SIG-M5 treated with dmso at 0.1 percent for 504 hours (cell line): ENCODE data around the gene DOK1.

Experiments
- DNase-seq: peaks from one replicate; lab custom pipeline; 2025; ENCODE audit not compliant: unreplicated experiment; lab: John Stamatoyannopoulos, UW

The DOK1 gene

DNA sequence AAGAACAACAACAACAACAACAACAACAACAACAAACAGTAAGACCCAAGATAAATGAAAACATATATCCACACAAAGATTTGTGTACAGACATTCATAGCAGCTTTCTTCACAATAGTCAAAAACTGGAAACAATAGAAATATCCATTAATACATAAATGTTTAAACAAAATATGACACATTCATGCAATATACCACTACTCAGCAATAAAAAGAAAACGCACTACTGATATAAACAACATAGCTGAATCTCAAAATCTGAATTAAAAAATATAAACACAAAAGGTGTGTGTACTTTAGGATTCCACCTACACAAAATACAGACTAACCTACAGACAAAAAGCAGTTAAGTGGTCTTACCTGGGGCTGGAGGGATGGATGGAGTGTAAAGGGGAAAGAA, 42.1 kb downstream of the DOK1 start:
- no peak for DNase-seq

- no peak for DNase-seq
These were observed 42.9 kb downstream of the DOK1 start for GRCh38 chr2:74597410-74597809.

- no peak for DNase-seq
These were observed 45.2 kb downstream of the DOK1 start for GRCh38 chr2:74599676-74600075.

DNA sequence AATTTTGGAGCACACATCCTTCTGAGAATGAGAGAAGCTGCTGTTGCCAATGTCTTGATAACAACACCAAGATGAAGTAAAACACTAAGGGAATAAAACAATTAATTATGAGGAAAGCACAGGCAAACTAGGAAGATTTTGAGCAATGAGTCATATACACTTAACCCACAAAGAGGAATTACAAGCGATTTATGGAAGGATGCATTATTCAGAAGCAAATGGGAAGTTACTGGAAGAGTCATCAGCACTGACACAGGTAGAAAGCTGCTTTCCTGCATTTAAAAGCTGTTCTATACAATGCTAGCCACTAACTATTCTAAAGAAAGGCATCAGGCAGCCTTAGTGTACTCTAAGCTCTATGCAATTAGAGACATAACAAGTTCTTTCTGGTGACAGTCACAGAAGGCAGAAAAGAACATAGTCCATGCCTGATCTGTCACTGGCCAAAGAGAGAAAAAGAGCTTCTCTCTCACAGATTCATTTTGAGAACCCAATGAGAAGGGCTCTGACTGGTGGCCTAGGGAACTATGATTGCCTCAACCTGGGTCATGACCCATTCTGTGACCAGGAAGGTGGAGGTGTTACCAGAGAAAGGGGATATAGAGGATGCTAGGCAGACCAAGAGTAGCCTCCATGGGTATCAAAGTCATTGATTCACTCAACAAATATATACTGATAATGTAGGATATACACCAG, 48.2 kb downstream of the DOK1 start:
- DNase-seq: no peak

GRCh38 chr2:74603282-74604000, 48.9 kb downstream of the DOK1 start:
- no peak for DNase-seq

- DNase-seq: no peak
These were observed 52.4 kb downstream of the DOK1 start for GRCh38 chr2:74606927-74607326.
